Mesothelial cell of epicardium (in vitro differentiated cells): Measurements from ENCODE around the gene SPI1. TPM values are rescaled to one million over a fixed set of nuclear protein-coding genes. Genes with fewer than 3 reads are reported as not detected.

Experiments
- DNase-seq, 2 experiments: peaks; one replicate each; pipeline ENCODE4 v3.0.0; 2021; ENCODE audit warnings: low spot score in 2 of 2; ENCODE audit not compliant: unreplicated experiment in 2 of 2
- H3K27ac Mint-ChIP-seq: 2 replicates; pipeline ENCODE4 v1.8.0; 2021; ENCODE audit warnings: mixed read lengths
- H3K27me3 Mint-ChIP-seq: 2 replicates; pipeline ENCODE4 v1.8.0; 2021; ENCODE audit warnings: low read depth, mixed read lengths
- H3K36me3 Mint-ChIP-seq: 2 replicates; pipeline ENCODE4 v1.8.0; 2021; ENCODE audit warnings: mixed read lengths
- H3K4me1 Mint-ChIP-seq: 2 replicates; pipeline ENCODE4 v1.8.0; 2021; ENCODE audit warnings: mixed read lengths
- H3K4me3 Mint-ChIP-seq: 2 replicates; pipeline ENCODE4 v1.8.0; 2021; ENCODE audit warnings: mild to moderate bottlenecking, moderate library complexity, mixed read lengths
- H3K9me3 Mint-ChIP-seq: 2 replicates; pipeline ENCODE4 v1.8.0; 2021; ENCODE audit warnings: mixed read lengths
- total RNA-seq: library from RNA; stranded (reverse); gene quantifications from 3 replicates; pipeline ENCODE4 v1.2.1, GENCODE V29; 2021
- TF ChIP-seq, protein P1 (sequence below): fragments of 200-600 bp; sonication (generic); IDR thresholded peaks from one replicate; pipeline ENCODE4 v1.5.0; 2021; ENCODE audit warnings: antibody characterized with exemption; ENCODE audit not compliant: unreplicated experiment

Gene SPI1
- total RNA-seq, 1 donor from 2014 or later: not detected

DNA sequence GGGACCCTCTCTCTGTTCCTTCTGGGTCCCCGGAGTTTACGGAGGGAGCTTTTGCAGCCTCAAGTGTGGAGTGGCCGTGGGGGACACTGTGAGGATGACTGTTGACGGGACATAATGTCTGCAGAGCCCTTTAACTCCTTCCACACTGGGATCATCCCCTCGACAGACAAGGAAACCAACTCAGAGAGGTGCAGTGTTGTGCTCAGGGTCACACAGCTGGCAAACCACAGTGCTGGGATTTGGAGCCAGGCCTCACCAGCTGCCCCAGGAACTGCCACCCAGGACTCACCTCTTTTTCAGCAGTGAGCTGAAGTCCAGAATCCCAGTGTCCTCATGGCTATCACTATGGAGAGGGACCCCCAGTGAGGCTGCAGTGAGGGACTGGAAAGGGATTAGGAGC, 31.2 kb downstream of the SPI1 start:
- Mint-ChIP-seq H3K4me1 (no peaks in the 10 kb centered on the region), H3K36me3 (no peaks in the 10 kb centered on the region), H3K27me3 (no peaks in the 10 kb centered on the region), H3K4me3 (no peak overlapping the region), H3K9me3 (no peaks in the 10 kb centered on the region), H3K27ac (no peak overlapping the region)
- TF ChIP-seq, protein P1, sequence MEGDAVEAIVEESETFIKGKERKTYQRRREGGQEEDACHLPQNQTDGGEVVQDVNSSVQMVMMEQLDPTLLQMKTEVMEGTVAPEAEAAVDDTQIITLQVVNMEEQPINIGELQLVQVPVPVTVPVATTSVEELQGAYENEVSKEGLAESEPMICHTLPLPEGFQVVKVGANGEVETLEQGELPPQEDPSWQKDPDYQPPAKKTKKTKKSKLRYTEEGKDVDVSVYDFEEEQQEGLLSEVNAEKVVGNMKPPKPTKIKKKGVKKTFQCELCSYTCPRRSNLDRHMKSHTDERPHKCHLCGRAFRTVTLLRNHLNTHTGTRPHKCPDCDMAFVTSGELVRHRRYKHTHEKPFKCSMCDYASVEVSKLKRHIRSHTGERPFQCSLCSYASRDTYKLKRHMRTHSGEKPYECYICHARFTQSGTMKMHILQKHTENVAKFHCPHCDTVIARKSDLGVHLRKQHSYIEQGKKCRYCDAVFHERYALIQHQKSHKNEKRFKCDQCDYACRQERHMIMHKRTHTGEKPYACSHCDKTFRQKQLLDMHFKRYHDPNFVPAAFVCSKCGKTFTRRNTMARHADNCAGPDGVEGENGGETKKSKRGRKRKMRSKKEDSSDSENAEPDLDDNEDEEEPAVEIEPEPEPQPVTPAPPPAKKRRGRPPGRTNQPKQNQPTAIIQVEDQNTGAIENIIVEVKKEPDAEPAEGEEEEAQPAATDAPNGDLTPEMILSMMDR: no peak
- no peak for DNase-seq

DNA sequence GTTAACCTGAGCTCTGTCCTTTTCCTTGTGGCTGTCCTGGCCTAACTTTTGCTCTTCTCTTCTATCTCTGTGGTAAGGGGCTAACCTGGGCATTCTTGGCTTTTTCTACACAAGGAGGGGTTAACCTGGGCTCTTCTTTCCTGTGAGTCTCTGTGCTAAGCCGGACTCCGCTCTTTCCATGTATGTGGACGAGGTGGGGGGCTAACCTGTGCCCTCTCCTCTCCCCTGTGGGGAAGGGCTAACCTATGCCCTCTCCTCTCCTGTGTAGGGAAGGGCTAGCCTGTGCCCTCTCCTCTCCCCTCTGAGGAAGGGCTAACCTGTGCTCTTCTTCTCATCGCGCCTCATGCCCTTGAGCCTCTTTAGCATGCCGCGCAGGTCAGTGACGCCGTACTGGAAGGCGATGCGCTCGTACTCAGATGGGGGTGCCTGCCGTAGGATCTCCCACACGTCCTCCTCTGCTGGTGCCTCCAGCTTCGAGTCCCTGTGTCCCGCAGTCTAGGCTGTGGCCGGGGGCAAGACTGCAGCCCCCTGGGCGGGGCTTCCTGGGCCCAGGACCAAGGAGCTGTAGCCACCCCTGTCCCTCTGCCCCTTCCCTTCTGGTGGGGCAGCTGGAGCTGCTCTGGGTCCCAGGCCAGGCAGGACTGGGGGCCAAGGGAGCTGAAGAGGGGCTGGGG, 32.3 kb downstream of the SPI1 start:
- DNase-seq: no peak
- Mint-ChIP-seq H3K27me3 (no peaks in the 10 kb centered on the region), H3K4me3 (no peak overlapping the region), H3K4me1 (no peaks in the 10 kb centered on the region), H3K9me3 (no peaks in the 10 kb centered on the region), H3K27ac (no peak overlapping the region), H3K36me3 (no peaks in the 10 kb centered on the region)
- TF ChIP-seq, protein P1: no peak

- H3K36me3 Mint-ChIP-seq: no peaks in the 10 kb centered on the region
- TF ChIP-seq, protein P1: no peak
- H3K27ac Mint-ChIP-seq: no peak overlapping the region
- H3K4me3 Mint-ChIP-seq: no peak overlapping the region
- DNase-seq: no peak
- H3K4me1 Mint-ChIP-seq: no peaks in the 10 kb centered on the region
- no peaks in the 10 kb centered on the region for H3K27me3 Mint-ChIP-seq
- H3K9me3 Mint-ChIP-seq: no peaks in the 10 kb centered on the region
These were observed 35.5 kb downstream of the SPI1 start for GRCh38 chr11:47342854-47343253.

DNA sequence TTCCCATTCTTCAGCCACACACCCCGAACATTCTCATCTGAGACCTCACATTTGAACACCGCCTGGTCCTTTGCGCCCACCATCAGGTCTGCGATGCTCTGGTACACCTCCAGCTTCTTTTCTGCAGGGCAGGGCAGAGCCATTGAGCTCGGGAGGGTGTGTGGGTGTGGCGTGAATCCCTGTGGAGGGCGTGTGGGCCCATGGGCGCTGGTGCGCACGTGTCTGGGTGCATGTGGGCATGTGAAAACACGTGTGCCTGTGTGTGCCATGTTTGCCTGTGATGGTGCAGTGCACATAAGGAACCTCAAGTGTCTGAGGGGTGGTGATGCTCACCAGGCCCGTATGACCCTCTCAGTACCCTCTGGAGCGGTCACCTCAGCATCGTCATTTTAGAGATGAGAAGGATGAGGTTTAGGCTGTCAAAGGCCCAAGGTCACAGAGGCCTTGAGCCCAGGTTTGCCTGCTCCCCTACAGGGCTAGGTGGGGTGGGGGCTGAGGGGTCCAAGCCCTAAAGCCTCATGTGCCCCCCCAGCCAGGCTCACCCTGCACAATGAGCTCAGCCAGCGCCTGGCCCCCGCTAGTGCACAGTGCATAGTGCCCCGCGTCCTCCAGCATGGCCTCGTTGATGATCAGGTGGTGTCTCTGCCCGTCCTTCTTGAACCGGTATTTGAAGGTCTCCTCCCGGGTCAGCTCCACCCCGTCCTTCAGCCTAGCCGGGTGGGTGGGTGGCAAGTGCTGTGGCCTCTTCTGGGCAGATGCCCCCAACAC, 36.1 kb downstream of the SPI1 start:
- no peaks in the 10 kb centered on the region for H3K36me3 Mint-ChIP-seq
- no peak for DNase-seq
- H3K9me3 Mint-ChIP-seq: no peaks in the 10 kb centered on the region
- no peaks in the 10 kb centered on the region for H3K4me1 Mint-ChIP-seq
- H3K27me3 Mint-ChIP-seq: no peaks in the 10 kb centered on the region
- H3K27ac Mint-ChIP-seq: no peak overlapping the region
- H3K4me3 Mint-ChIP-seq: no peak overlapping the region
- TF ChIP-seq, protein P1: no peak

DNA sequence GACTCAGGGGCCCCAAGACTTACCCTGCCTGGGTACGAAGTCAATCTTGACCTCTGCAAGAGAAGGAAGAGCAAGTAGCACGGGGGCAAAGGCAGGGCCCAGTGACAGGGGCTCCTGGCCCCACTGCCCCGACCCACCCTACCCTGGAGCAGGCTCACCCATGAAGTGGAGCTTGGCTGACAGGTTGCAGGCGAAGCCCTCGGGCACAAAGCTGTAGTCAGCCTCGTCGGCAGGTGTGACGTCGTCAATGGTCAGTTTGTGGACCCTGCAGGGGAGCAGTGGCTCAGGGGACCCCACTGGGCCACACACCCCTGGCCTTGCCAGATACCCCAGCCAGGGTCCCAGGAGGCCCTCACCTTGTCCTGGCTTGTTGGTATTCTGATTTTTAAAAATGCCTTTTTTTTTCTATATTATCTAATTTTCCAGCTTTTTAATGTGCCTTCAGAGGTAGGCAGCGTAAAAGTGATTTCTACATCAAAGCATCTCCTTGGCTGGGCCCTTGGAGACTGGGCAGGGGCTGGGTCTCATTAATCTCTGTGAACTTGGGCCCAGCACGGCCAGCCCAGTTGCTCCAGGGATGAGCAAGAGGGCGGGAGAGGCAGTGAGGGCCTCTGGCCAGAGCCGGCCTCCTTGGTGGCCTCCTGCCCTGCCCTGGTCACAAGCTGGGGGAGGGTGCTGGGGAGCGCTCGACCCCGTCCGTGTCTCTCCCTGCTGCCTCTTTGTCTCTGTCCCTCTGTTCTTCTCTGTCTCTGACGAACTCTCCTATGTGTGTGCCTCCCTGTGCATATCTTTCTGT, 37.2 kb downstream of the SPI1 start:
- TF ChIP-seq, protein P1: no peak
- H3K36me3 Mint-ChIP-seq: no peaks in the 10 kb centered on the region
- no peaks in the 10 kb centered on the region for H3K9me3 Mint-ChIP-seq
- H3K4me3 Mint-ChIP-seq: no peak overlapping the region
- H3K4me1 Mint-ChIP-seq: no peaks in the 10 kb centered on the region
- no peak for DNase-seq
- no peak overlapping the region for H3K27ac Mint-ChIP-seq
- no peaks in the 10 kb centered on the region for H3K27me3 Mint-ChIP-seq
